Spleen (tissue), 7 donors: ENCODE data around the gene HDAC4.

ENCODE experiments used
- POLR2A ChIP-seq, 3 donors: fragments of 450-650 bp; IDR thresholded peaks; one replicate each; pipeline ENCODE4 v1.5.1; 2017; ENCODE audit warnings: antibody characterized with exemption in 3 of 3, mild to moderate bottlenecking in 1 of 3
- POLR2AphosphoS5 ChIP-seq, 3 donors: sonication (generic); formaldehyde crosslinking; IDR thresholded peaks; one replicate each; pipeline ENCODE4 v1.5.1; 2017; ENCODE audit warnings: antibody characterized with exemption in 3 of 3
- TF ChIP-seq, protein P1 (sequence below), 11 experiments: fragments of 200-600 bp in 7 of 11; fragments of 450-650 bp in 4 of 11; sonication (generic) in 4 of 11; IDR thresholded peaks in 8 of 11; conservative IDR thresholded peaks in 3 of 11; 1 replicate in 7 of 11; 2 replicates in 4 of 11; pipeline versions ENCODE4 v1.4.0 to v1.8.0; 2016 to 2021; ENCODE audit warnings: antibody characterized with exemption in 11 of 11, inconsistent platforms in 4 of 11, mild to moderate bottlenecking in 1 of 11
- donor health status: DM: no; HTN: no; CAD: no; lungs with moderate emphysema.
- donor health status: DM: no; HTN: no; CAD: no.
- donor health status: DM: no; HTN: no; CAD: no.

DNA sequence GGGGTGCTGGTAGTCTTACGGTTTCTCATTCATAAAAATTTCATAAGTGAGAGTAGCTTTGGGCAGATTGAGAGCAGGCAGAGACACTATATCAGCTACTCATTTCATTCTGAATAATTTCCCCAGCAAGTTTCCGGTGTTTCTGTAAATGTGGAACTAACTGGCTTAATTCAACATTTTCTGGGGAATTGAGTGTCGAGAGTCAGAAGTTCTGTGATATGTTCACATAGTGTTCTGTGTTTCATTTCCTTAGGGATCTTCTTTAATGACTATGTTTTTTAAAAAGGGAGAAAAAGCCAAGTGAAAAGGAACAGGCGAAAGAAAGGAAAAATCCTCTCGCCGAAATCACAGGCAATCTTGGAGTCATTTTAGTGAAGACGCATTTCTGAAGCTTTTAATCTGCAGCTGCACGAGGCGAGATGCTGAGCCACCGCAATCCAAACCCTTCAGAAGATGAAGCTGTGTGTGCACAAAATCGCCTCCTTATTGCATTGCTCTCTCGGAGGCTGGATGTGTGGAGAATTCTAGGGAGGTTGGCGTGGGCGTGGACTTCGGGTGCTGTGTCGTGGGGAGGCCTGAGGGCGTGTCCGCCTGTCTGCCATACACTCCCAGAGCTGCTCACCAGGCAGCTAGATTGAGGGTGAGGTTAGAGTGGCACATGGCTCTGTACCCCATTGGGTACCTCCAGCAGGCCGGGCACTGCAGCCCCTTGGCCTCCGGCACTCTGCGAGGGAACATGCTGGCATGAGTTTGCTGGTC is 38.4 kb upstream of the HDAC4 start:
- TF ChIP-seq, protein P1, sequence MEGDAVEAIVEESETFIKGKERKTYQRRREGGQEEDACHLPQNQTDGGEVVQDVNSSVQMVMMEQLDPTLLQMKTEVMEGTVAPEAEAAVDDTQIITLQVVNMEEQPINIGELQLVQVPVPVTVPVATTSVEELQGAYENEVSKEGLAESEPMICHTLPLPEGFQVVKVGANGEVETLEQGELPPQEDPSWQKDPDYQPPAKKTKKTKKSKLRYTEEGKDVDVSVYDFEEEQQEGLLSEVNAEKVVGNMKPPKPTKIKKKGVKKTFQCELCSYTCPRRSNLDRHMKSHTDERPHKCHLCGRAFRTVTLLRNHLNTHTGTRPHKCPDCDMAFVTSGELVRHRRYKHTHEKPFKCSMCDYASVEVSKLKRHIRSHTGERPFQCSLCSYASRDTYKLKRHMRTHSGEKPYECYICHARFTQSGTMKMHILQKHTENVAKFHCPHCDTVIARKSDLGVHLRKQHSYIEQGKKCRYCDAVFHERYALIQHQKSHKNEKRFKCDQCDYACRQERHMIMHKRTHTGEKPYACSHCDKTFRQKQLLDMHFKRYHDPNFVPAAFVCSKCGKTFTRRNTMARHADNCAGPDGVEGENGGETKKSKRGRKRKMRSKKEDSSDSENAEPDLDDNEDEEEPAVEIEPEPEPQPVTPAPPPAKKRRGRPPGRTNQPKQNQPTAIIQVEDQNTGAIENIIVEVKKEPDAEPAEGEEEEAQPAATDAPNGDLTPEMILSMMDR (IDR thresholded peaks at IDR 0.05 in 8 of 11, conservative IDR thresholded peaks at IDR 0.05 in 3 of 11), result no peak
- TF ChIP-seq POLR2A (IDR thresholded peaks at IDR 0.05) (no peak), POLR2AphosphoS5 (IDR thresholded peaks at IDR 0.05) (no peak)
